NCI-H2196 treated with DMSO at 0.1 percent for 48 hours (cell line): ENCODE results near the gene MT4.

Experiments
- DNase-seq: peaks from one replicate; lab custom pipeline; 2025; ENCODE audit not compliant: unreplicated experiment; lab: John Stamatoyannopoulos, UW

MT4 gene

DNA sequence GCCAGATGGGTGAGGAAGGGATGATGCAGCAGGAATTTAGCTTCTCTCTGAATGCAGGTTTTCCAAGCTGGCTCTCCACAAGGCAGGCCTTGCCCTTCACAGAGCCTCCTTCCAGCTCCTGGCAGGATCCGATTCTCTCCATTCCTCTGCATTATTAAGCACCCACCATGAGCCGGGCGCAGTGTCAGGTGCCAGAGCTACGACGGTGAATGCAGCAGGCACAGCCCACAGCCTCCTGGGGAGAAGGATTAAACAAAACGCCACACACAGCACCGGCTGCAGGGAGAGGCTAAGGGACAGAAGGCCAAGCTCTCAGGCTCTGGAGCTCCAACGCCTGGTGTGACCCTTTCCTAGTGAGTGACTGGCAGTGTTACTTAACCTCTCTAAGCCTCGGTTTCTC, 36.5 kb downstream of the MT4 start:
- no peak for DNase-seq

DNA sequence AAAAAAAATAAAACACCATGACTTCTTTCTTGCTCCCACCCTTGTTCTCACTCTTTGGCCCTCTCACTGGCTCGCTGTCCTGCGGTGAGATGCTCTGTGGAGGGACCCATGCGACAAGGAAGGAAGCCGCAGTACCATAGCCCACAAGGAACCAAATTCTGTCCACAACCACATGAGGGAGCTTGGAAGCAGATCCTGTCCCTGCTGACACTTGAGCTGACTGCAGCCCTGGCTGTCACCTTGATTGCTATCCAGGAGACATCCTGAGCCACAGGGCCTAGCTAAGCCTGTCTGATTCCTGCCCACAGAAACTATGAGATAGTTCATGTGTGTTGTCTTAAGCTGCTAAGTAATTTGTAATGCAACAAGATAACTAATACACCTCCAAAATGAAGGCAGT, 38.7 kb downstream of the MT4 start:
- no peak for DNase-seq

DNA sequence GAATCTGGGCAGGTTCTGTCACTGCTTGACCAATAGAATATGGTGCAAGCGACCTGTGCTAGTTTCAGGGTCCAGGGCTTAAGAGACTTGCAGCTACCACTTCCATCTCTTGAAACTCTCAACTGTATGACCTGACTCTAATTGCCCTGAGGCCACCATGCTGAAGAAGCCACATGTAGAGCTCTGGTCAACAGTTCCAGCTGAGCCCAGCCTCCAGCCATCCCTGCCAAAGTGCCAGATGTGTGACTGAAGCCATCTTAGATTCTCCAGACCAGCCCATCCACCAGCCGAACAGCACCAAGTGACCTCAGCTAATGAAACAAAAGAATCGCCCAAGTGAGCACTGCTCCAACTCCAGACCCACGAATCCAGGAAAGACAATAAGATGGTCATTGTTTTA, 40.1 kb downstream of the MT4 start:
- no peak for DNase-seq

DNA sequence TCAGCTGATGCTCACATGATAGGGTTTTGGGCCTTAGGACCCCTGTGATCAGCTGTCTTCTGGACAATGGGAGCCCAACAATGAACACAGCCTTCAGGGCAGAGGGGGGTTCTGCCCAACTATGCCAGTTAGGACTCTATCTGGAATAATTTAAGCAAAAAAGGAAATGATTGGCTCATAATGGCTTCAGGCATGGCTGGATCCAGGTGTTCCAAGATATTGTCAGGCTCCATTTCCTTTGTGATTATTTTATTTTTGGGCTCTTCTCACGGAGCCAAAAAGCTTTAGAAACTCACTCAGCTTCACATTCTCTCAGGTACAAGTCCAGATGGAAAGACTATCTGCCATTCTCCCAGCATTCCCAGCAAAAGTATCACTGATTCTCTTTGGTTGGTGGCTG, 40.6 kb downstream of the MT4 start:
- no peak for DNase-seq

DNA sequence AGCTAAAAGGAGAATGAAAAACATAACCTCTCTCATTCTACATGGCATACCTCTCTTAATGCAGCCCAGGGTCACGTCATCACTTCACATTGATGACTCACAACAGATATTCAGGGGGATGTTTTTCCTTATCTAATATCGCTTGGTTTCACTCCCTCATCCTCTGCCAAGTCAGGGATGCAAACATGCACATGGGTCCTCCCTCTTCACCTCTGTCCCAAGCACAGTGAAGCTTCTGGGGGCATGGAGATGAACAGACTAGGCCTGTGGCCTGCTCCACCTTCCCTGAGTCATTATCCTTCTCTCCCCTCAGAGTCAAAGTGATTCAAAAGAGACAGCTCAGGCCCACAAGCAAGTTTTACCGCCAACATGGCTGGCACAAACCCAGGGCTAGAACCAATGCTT, 41.2 kb downstream of the MT4 start:
- no peak for DNase-seq

DNA sequence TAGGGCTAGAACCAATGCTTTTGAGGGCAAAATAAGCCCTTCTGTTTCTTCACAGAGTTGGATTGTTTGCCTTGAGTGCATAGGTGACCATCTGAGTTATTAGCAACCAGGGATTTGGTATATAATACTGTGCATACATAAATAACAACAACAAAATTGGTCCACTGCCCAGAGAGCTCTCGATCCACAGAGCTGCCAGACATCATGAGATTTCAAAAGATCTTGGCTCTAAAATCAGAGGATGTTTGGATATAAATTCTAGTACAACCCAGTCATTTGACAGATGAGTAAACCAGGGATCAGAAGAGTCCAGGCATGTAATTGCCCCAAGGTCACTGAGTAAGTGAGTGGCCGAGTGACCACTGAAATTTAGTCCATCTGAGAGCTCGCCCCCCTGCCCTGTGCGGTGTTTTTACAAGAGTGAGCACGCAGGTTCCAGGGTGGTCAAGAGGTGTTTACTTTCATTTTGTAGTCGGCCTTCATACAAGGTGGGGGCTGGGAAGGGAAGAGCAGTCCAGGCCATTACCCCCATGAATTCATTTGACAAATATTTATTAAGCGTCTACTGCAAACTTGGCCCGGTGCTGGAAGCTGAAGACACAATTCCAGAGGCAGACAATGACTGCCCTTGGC, 41.7 kb downstream of the MT4 start:
- peak; percentile 25 for DNase-seq

DNA sequence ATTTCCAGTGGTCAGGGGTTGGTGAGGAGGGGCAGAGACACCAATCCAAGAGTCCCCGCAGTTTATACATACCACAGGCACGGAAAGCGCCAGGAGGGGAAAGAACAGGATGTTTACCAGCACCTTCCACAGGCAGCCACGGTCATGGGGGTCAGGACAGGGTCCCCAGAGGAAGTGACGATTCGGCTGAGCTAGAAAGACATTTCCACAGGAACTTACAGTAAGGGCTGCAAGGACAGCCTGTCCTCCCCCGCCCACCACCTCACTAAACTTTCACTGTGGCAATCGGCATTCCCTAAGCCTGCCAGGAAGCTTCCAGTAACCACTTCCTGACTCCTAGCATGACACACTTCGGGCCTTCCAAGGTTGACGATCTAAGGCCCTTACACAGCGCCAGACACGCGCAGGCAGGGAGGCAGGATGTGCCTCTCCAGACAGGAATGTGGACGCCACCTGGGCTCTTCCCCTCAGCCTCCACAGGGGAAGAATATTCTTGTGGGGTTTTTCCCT, 42.3 kb downstream of the MT4 start:
- DNase-seq: no peak

DNA sequence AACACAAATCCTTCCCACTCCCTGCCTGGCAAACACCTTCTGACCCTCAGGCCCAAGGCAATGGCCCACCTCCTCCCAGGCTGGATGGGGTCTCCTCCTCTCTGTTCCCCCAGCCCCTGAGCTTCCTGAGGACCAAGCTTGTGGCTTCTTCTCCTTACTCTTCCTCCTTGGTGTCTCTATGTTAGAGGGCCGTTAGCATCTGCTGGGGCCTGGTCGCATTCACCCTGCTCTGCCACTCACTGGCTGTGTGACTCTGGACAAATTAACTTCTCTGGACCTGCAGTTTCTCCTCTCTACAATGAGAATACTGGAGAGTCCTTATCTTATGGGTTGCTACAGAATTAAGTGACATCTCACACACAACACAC, 42.8 kb downstream of the MT4 start:
- no peak for DNase-seq

DNA sequence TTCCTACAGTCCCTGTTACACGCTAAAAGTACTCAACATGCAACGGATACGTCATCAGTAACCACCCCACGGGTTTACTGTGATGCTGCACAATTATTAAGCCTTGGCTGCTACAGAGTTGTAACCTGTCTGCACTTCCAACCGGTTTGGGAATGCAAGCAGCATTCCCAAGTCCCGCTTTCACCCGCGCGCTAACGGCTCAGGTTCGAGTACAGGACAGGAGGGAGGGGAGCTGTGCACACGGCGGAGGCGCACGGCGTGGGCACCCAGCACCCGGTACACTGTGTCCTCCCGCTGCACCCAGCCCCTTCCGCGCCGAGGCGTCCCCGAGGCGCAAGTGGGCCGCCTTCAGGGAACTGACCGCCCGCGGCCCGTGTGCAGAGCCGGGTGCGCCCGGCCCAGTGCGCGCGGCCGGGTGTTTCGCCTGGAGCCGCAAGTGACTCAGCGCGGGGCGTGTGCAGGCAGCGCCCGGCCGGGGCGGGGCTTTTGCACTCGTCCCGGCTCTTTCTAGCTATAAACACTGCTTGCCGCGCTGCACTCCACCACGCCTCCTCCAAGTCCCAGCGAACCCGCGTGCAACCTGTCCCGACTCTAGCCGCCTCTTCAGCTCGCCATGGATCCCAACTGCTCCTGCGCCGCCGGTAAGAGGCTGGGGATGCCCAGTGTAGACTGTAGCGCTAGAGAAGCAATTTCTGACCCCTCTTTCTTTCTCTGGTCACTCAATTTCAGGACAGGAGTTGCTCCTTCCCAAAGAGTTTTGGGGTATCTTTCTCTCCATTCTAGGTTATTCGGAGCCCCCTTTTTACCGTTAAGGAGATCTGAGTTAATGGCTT, 43.4 kb downstream of the MT4 start, which contains the start of gene MT2A:
Gene MT2A (plus strand): TSS at position 542 of the 833 bp plus-strand sequence. CDS start 72 bp downstream, at position 614.
- DNase-seq: peak; percentile 69

DNA sequence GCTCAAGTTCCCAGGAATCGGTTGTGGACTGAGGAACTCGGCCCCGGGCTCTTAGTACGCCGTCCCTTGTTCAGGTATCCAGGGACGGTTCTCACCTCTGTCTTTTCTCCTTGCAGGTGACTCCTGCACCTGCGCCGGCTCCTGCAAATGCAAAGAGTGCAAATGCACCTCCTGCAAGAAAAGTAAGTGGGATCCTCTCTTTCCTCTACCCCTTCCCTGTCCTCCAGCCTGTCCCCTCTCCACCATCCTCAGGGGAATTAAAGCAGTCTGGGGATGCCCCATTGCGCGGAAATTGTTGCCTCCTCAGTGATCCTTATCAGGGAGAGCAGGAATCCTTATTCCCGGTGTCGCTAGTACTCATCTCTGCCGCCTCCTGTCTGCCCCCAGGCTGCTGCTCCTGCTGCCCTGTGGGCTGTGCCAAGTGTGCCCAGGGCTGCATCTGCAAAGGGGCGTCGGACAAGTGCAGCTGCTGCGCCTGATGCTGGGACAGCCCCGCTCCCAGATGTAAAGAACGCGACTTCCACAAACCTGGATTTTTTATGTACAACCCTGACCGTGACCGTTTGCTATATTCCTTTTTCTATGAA, 44.1 kb downstream of the MT4 start:
- no peak for DNase-seq

DNA sequence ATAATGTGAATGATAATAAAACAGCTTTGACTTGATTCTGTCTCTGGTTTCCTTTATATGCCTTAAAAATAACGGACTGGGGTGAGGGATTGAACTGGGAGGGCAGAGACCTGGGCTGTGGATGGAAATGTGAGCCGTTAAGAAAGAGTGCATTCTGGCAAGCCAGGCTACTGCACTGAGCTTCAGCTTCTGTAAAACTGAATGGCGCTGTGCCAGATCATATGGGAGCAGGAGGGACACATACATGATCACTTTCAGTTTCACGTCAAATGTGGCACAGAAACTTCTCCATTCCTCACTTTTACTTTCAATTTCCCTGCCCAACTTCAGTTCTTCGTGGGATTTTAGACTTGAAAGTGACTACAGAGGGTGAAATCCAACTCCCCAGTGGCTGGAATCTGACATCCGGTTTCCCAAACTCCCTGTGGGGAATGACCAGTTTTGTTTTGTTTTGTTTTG, 44.6 kb downstream of the MT4 start:
- no peak for DNase-seq

DNA sequence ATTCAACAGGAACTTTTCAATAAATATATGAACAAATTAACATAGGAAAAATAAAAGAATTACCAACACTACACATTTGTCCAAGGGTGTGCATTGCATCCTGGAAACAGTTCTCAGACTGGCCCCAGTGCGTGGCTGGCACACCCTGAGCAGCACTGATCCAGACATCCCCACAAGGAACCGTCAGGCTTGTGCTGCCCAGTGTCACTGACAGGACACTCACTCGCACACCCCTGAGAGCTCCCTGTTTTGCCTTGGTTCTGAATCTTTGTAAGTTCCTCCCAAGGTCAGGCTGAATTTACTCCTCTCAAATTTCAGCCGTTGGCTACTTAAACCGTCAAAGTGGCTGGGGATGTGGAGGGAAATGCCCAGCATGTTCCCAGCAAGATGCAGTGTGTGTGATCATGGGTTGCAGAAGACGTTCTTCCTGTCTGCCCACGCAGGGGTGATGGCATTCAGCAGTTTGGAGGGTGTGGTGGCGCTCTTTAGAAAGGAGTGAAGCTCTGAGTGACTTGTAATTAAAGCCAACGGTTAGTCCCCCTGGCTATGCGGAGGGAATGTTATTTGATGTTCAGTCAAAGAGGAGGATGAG, 45.2 kb downstream of the MT4 start:
- DNase-seq: no peak

DNA sequence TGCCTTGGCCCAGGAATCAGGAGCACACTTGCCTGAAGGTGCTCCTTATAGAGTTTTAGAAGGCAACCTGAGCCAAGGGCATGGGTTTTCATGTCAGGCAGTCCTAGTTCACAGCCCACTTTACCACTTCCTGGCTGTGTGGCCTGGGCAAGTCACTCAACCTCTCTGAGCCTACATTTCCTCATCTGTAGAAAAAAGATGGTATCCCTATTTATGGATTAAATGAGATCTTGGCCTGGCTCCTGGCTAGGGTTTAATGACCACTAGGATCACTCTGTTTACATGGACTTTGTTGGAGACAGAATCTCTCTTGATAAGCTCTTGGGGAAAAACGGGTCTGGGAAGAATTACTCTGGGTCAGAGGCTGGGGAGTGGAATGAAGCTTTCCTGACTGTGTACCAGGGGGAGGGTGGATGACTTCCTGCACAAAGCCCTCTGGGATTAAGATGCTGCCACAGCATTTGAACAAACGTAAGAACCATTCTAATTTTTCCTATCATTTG, 45.8 kb downstream of the MT4 start:
- DNase-seq: no peak

DNA sequence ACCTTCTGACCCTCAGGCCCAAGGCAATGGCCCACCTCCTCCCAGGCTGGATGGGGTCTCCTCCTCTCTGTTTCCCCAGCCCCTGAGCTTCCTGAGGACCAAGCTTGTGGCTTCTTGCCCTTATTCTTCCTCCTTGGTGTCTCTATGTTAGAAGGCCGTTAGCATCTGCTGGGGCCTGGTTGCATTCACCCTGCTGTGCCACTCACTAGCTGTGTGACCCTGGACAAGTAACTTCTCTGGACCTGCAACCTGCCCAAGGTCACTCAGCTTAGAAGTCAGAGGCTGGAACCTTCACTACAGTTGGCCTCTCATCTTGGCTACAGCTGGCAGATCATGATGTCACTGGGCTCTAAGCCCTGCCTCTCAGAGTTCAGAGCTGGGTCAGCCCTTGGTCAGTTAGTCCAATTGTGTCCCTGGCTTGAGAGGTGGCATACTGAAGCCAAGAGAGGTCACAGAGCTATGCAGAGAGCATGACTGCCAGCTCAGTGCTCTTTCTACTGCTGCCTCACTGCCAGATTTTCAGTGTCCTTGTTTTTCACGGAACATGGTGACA, 46.5 kb downstream of the MT4 start:
- DNase-seq: no peak

DNA sequence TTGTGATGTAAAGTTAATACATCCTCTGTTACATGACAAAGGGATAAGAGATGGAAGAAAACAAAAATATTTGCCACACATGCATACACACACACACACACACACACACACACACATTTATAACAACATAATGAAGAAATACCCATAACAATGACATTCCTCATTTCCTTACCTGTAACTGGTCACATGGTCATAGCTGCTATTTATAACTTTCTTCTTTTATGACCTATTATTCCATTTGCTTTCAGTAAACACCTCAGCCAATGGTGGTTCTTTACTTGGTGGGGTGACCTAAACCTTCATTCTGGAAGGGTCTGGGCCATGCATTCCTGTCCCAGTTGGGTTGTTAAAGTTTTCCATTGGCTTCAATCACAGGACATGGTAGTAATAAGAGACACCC, 48.8 kb downstream of the MT4 start:
- no peak for DNase-seq

DNA sequence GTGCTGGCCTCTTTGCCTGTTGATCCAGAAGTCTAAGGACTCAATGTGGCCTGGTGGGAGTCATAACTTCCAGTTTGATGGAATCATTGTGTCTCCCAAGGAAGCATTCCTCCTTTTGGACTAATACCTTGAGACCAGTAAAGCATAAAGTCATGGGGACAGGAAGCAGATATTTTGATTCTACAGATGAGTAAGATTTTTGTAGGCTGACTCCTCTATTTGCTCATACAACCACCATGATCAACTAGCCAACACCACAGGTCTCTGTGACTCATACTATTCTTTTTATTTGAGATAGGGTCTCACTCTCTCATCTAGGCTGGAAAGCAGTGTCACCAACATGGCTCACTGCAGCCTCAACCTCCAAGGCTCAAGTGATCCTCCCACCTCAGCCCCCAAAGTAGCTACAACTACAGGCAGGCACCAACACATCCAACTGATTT, 49.7 kb downstream of the MT4 start:
- DNase-seq: no peak

DNA sequence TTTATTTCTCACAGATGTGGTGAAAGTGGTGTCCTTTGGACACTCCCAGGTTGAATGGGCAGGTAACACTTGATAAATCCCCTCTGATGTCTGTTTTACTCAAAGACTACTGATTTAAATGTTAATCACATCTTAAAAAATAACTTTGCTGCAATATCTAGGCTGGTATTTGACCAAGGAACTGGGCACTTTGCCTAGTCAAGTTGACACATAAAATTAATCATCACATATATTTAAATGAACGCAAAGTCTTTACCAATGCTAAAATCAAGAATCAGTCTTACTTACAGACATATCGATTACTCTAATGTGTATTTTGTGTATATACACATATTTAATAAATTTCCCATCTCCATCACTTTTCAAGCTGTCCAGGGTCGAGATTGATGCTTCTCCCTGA, 50.5 kb downstream of the MT4 start:
- no peak for DNase-seq

DNA sequence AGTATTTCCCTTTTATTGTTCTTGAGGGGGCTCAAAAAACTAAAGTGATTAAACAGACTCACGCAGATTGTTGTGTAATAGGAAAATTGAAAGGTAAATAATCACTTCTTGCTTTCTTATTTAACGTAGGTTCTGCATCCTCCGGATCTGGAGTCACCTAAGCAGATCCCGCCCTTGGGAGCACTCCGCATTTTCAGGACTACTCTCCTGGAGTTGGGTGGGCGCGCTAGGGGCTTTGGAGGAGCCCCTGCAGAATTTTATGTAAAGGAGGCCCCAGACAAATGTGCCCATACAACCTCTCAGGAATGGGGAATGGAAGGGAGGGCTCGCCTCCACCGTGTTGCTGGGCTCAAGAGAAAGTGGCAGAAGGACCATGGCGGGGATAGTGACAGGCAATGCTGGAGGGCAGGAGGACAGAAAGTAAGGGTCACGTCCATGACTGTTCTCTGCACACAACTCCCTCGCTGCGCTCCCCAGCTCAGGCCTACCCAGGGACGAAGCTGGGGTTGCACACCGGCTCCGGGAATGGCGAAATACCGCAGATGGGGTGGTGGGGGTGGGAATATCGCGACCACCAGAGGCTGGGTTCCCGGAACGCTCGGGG, 51.8 kb downstream of the MT4 start:
- DNase-seq: no peak

DNA sequence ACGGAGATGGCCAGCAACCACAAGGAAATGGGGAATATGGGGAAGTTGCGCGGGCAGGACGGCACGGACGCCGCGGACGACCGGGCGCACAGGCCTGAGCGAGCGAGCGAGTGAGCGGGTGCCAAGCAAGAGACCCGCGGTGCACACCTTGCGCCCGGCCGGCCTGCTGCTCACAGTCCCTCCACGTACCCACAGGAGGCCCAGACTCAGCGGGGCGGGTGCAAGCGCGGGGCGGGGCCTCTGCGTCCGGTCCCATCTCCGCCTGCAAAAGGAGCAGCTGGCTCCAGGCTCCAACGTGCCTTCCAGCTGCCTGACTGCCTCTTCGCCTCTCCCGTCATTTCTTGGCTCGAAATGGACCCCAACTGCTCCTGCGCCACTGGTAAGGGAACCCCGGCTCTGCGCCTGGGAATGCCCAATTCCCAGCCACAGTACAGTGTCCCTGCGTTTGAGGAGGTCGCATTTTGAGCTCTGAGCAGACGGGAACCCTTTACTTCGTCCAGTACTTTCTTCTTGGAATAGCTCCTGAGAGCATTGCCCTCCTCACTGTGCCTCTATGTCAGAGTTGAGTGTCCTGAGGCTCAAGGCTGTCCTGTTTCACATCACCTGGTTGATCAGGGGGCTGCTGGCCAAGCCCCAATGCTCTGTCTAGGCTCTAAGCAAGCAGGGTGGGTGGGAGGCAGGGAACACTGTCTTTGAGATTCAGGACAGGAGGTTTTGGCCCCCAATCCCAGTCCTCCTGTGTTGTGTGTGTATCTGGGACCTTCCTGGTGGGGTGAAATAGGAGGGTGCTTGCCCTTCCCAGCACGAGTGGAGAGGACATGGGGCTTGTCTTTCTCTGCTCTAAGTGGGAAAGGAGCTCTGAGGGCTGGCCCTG, 52.6 kb downstream of the MT4 start:
- no peak for DNase-seq

DNA sequence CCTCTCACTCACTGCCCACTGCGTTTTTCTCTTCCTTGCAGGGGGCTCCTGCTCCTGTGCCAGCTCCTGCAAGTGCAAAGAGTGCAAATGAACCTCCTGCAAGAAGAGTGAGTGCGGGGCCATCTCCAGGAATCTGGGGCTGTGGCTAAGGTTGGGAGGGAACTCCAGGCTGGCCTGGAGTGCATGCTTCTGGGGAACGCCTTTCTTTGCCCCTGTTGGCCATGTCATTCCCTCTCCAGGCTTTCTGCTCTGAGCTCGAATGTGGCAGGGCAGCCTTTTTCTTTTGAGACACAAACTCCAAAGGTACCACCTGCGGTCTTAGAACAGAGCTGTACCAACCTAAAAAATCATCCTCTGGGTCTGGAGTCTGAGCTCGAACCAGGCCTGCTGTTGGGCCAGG, 53.3 kb downstream of the MT4 start:
- DNase-seq: no peak
